Endothelial cell of umbilical vein (primary cell): Measurements from ENCODE around the gene GGN. TPM values are rescaled to one million over a fixed set of nuclear protein-coding genes. Genes with fewer than 3 reads are reported as not detected.
"Not testable (repeated sequence)": the region's sequence is repeated elsewhere in the genome, so short reads cannot be mapped to it uniquely, and the experiment has no call there.

Source experiments
- BruUV-seq: library from RNA; stranded (reverse); fragments of 400-500 nt; replicated peaks from 2 replicates; lab custom pipeline; 2021; lab: Mats Ljungman, UMichigan
- CTCF ChIA-PET: fragments of 300-600, 350-600 bp; sonication (Branson Sonifier 250); formaldehyde crosslinking; loops from one replicate; lab custom pipeline; 2021; ENCODE audit warnings: antibody characterized with exemption, inconsistent platforms; lab: Charles Lee
- POLR2A ChIA-PET: fragments of 300-600, 350-600 bp; sonication (Branson Sonifier 250); formaldehyde crosslinking; loops from one replicate; lab custom pipeline; 2021; ENCODE audit warnings: antibody characterized with exemption, inconsistent platforms; lab: Charles Lee
- DNase-seq: peaks from one replicate; pipeline ENCODE4 v3.0.0-alpha.2; 2011; ENCODE audit warnings: low read depth, low spot score
- FAIRE-seq: peaks from 2 replicates; lab custom pipeline; 2011; peaks lifted over from hg19 to GRCh38; lab: Jason Lieb, UNC
- H2AFZ ChIP-seq: 2 replicates; pipeline ENCODE4 v1.6.0; 2012; ENCODE audit warnings: low read depth, low read length, control low read depth, inconsistent platforms
- H3K27ac ChIP-seq: 2 replicates; pipeline ENCODE4 v1.5.1; 2011; ENCODE audit warnings: low read depth, mild to moderate bottlenecking, control low read depth, low read length, moderate library complexity; ENCODE audit not compliant: insufficient read depth
- H3K27me3 ChIP-seq, 2 experiments: 2 replicates each; pipeline versions ENCODE4 v1.6.0 to v1.6.1; 2011; ENCODE audit warnings: low read length in 2 of 2, mixed read lengths in 1 of 2; ENCODE audit not compliant: control insufficient read depth in 2 of 2, insufficient read depth in 2 of 2
- H3K36me3 ChIP-seq, 2 experiments: 2 replicates in 1 of 2; 3 replicates in 1 of 2; pipeline ENCODE4 v1.5.1; 2011; ENCODE audit warnings: low read length in 2 of 2, mild to moderate bottlenecking in 1 of 2, moderate library complexity in 1 of 2; ENCODE audit not compliant: control insufficient read depth in 2 of 2, insufficient read depth in 2 of 2; ENCODE audit errors: extremely low read depth in 1 of 2
- H3K4me1 ChIP-seq: 3 replicates; pipeline ENCODE4 v1.5.1; 2011; ENCODE audit warnings: mild to moderate bottlenecking, low read length; ENCODE audit not compliant: control insufficient read depth, insufficient read depth; ENCODE audit errors: extremely low read depth
- H3K4me2 ChIP-seq: 2 replicates; pipeline ENCODE4 v1.6.1; 2011; ENCODE audit warnings: low read length, control low read depth, mixed read lengths; ENCODE audit not compliant: insufficient read depth
- H3K4me3 ChIP-seq, 3 experiments: fragments of 200-600 bp in 1 of 3; sonication (generic), shearing (Covaris generic) in 1 of 3; replicated peaks in 1 of 3; 2 replicates each; pipeline ENCODE4 v1.5.1; 2011 to 2016; ENCODE audit warnings: control low read depth in 3 of 3, low read length in 3 of 3, mild to moderate bottlenecking in 2 of 3, inconsistent platforms in 1 of 3, low read depth in 1 of 3, moderate library complexity in 1 of 3; ENCODE audit not compliant: insufficient read depth in 1 of 3
- H3K79me2 ChIP-seq: 2 replicates; pipeline ENCODE4 v1.6.0; 2012; ENCODE audit warnings: low read length, inconsistent platforms; ENCODE audit not compliant: control insufficient read depth, insufficient read depth
- H3K9ac ChIP-seq: replicated peaks from 2 replicates; pipeline ENCODE3; 2011; ENCODE audit warnings: low read length, control low read depth; ENCODE audit not compliant: insufficient read depth; ENCODE audit errors: extremely low read depth
- H3K9me1 ChIP-seq: replicated peaks from 3 replicates; pipeline ENCODE4 v1.6.0; 2011; ENCODE audit warnings: mild to moderate bottlenecking, low read length; ENCODE audit not compliant: control insufficient read depth, insufficient read depth; ENCODE audit errors: extremely low read depth
- H3K9me3 ChIP-seq: replicated peaks from 2 replicates; pipeline ENCODE4 v1.5.1; 2012; ENCODE audit warnings: low read length, inconsistent platforms; ENCODE audit not compliant: control insufficient read depth, insufficient read depth
- H4K20me1 ChIP-seq: replicated peaks from 2 replicates; pipeline ENCODE3; 2011; ENCODE audit warnings: mild to moderate bottlenecking, low read length; ENCODE audit not compliant: control insufficient read depth, insufficient read depth; ENCODE audit errors: extremely low read depth
- EZH2 ChIP-seq: IDR thresholded peaks from 2 replicates; pipeline ENCODE4 v1.6.1; 2012; ENCODE audit warnings: borderline replicate concordance, low read depth, mild to moderate bottlenecking, moderate library complexity, low read length, inconsistent platforms; ENCODE audit not compliant: severe bottlenecking
- FOS ChIP-seq: IDR thresholded peaks from 2 replicates; pipeline ENCODE4 v1.6.1; 2011; ENCODE audit warnings: mild to moderate bottlenecking, low read length, moderate library complexity, borderline replicate concordance; ENCODE audit not compliant: insufficient read depth
- JUN ChIP-seq: IDR thresholded peaks from 2 replicates; pipeline ENCODE4 v1.6.1; 2011; ENCODE audit warnings: borderline replicate concordance, low read depth; ENCODE audit not compliant: insufficient read length, insufficient read depth
- POLR2AphosphoS5 ChIP-seq: IDR thresholded peaks from 2 replicates; pipeline ENCODE4 v1.6.1; 2012; ENCODE audit warnings: low read depth, mild to moderate bottlenecking, control low read depth, low read length, moderate library complexity; ENCODE audit not compliant: insufficient read depth
- dilution Hi-C: fragments of 300-500 bp; cut with MboI; formaldehyde crosslinking; loops from one replicate; pipeline ENCODE4 v1.15.0; 2019; ENCODE audit warnings: low sequenced_read_pairs; ENCODE audit not compliant: extremely low pct_ligation_motif_present
- intact Hi-C: fragments of 100-400 bp; cut with micrococcal nuclease; formaldehyde crosslinking; loops from one replicate; pipeline ENCODE4 v1.10.0; 2022
- polyA plus RNA-seq, 4 experiments: library from polyadenylated mRNA; depleted of rRNA in 3 of 4; stranded (reverse) in 3 of 4; unstranded in 1 of 4; fragments of >200 nt; gene quantifications; 2 replicates each; pipeline versions ENCODE4 v1.2.1 to v1.2.3, GENCODE V29; 2011 to 2012; ENCODE audit warnings: missing spikeins in 1 of 4
- total RNA-seq: library from RNA; stranded (reverse); gene quantifications from 2 replicates; pipeline ENCODE4 v1.2.3, GENCODE V29; 2021
- TF ChIP-seq, protein P1 (sequence below): IDR thresholded peaks from 2 replicates; pipeline ENCODE4 v1.6.1; 2011; ENCODE audit not compliant: insufficient read depth, insufficient read length
- TF ChIP-seq, protein P2 (sequence below), 2 donors: IDR thresholded peaks; 1 replicate in 1 of 2; 2 replicates in 1 of 2; pipeline ENCODE4 v1.5.1; 2011; ENCODE audit warnings: low read length in 2 of 2, mild to moderate bottlenecking in 2 of 2, moderate library complexity in 2 of 2, control low read depth in 1 of 2, inconsistent platforms in 1 of 2, low read depth in 1 of 2; ENCODE audit not compliant: insufficient read depth in 1 of 2; ENCODE audit errors: extremely low read depth in 1 of 2

Gene GGN
- total and polyA plus RNA-seq, 2 donors (not counting 3 experiments of a cell fraction or from before 2014, with no cell fraction given) = 0.39 to 0.88 TPM

- dilution Hi-C loops = no loop called here
- no peaks in the 10 kb centered on the region for H3K79me2 ChIP-seq
Measured at GRCh38 chr19:38340927-38341326, 46.9 kb downstream of the GGN start.

GRCh38 chr19:38339011-38339410 is 48.8 kb downstream of the GGN start:
- H3K27me3 ChIP-seq, FAIRE-seq, H3K27ac ChIP-seq, H3K4me1 ChIP-seq, H3K9ac ChIP-seq, H4K20me1 ChIP-seq, H2AFZ ChIP-seq, H3K9me3 ChIP-seq, DNase-seq, H3K4me3 ChIP-seq, POLR2A ChIA-PET, H3K79me2 ChIP-seq, BruUV-seq, dilution Hi-C loops, H3K36me3 ChIP-seq, H3K9me1 ChIP-seq, H3K4me2 ChIP-seq: not testable (repeated sequence)
- CTCF ChIA-PET = interaction anchor here (1.3 kb wide), 1 partner anchor 105 kb away, joined by 5 read pairs; no protein-coding TSS in a partner anchor
- intact Hi-C loops = loop anchor here (10.0 kb wide), 1 partner anchor 194 kb away; no protein-coding TSS in a partner anchor

More at GRCh38 chr19:38340927-38341326, 46.9 kb downstream of the GGN start:
- Histone ChIP-seq H3K4me2 (no peak overlapping the region), H4K20me1 (no peaks in the 10 kb centered on the region), H3K4me3 (no peak overlapping the region), H3K4me1 (peaks cover 3% of the 10 kb centered on the region), H3K36me3 (no peaks in the 10 kb centered on the region), H3K9me1 (no peaks in the 10 kb centered on the region), H2AFZ (no peak overlapping the region), H3K9me3 (no peaks in the 10 kb centered on the region), H3K27me3 (no peaks in the 10 kb centered on the region), H3K27ac (no peak overlapping the region), H3K9ac (no peak overlapping the region)
- POLR2A ChIA-PET = no interaction called here
- no peak for FAIRE-seq
- BruUV-seq = no TSS peak
- intact Hi-C loops = no loop called here
- no peak for DNase-seq
- CTCF ChIA-PET = no interaction called here
- TF ChIP-seq EZH2 (no peak), FOS (no peak), JUN (no peak), POLR2AphosphoS5 (no peak)
- TF ChIP-seq, protein P1, sequence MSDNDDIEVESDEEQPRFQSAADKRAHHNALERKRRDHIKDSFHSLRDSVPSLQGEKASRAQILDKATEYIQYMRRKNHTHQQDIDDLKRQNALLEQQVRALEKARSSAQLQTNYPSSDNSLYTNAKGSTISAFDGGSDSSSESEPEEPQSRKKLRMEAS = no peak
- TF ChIP-seq, protein P2, sequence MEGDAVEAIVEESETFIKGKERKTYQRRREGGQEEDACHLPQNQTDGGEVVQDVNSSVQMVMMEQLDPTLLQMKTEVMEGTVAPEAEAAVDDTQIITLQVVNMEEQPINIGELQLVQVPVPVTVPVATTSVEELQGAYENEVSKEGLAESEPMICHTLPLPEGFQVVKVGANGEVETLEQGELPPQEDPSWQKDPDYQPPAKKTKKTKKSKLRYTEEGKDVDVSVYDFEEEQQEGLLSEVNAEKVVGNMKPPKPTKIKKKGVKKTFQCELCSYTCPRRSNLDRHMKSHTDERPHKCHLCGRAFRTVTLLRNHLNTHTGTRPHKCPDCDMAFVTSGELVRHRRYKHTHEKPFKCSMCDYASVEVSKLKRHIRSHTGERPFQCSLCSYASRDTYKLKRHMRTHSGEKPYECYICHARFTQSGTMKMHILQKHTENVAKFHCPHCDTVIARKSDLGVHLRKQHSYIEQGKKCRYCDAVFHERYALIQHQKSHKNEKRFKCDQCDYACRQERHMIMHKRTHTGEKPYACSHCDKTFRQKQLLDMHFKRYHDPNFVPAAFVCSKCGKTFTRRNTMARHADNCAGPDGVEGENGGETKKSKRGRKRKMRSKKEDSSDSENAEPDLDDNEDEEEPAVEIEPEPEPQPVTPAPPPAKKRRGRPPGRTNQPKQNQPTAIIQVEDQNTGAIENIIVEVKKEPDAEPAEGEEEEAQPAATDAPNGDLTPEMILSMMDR (IDR thresholded peaks at IDR 0.05; ENCODE audit: extremely low read depth in 1 of 2, insufficient read depth in 1 of 2, low read depth in 1 of 2, low read length in 2 of 2) = no peak
